Activated T-helper 17 cell treated with anti-CD3 and anti-CD28 coated beads, Interleukin-2, amount 50 U/mL, for 72 hours (primary cell): Measurements from ENCODE around the gene TECRL. TPM values are rescaled to one million over a fixed set of nuclear protein-coding genes. Genes with fewer than 3 reads are reported as not detected.

Experiments used
- ATAC-seq: fragments of 150-1000 bp; cut with Tn5 transposase; replicated peaks from 2 replicates; pipeline ENCODE4 v1.10.0; 2021; ENCODE audit warnings: mild to moderate bottlenecking, moderate library complexity
- H3K27ac Mint-ChIP-seq: one replicate; pipeline ENCODE4 v1.8.0; 2022; ENCODE audit warnings: mixed read lengths
- H3K27me3 Mint-ChIP-seq: one replicate; pipeline ENCODE4 v1.8.0; 2022; ENCODE audit warnings: mixed read lengths
- H3K36me3 Mint-ChIP-seq: one replicate; pipeline ENCODE4 v1.8.0; 2022; ENCODE audit warnings: low read depth, mild to moderate bottlenecking, mixed read lengths
- H3K4me1 Mint-ChIP-seq: one replicate; pipeline ENCODE4 v1.8.0; 2022; ENCODE audit warnings: mixed read lengths
- H3K4me3 Mint-ChIP-seq: one replicate; pipeline ENCODE4 v1.8.0; 2022; ENCODE audit warnings: mild to moderate bottlenecking, mixed read lengths
- H3K9me3 Mint-ChIP-seq: one replicate; pipeline ENCODE4 v1.8.0; 2022; ENCODE audit warnings: mixed read lengths
- total RNA-seq, 2 donors: library from RNA; stranded (reverse); gene quantifications; one replicate each; pipeline ENCODE4 v1.2.3, GENCODE V29; 2022

Gene TECRL
- total RNA-seq, 2 donors from 2014 or later, result not detected

DNA sequence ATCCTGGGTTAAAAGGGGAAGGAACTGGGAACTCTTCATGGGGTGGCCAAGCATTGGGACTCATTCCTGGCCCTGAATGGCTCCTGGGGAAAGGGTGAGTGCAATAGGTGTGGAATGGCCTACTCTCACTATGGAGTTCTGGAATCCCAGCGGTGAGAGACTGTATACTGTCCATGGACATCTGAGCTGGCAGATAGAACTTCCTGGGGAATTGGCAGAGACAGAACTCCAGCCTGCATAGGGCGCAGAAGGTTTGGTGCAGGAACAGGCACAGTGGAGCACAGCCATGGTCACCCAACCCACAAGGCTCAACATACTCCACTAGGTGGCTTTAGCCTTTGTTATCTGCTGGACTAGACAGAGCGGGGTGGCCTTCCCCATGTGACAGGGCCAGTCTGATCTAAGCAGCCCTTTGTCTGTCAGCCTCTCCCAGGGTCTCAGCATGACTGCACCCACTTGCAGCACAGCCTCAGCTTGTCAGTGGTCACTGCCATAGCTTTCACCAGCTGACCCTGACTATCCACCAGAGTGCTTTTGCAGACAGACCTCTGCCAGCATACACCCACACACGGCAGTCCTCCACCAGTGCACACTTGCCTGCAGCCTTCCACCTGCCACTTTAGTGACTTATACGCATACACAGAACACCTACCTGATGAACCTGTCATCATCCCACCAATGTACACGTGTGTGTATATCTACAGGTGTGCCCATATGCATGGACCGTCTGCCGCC, 48.4 kb downstream of the TECRL start:
- Mint-ChIP-seq H3K4me1 (no peaks in the 10 kb centered on the region), H3K27me3 (no peaks in the 10 kb centered on the region), H3K27ac (no peak overlapping the region), H3K36me3 (no peaks in the 10 kb centered on the region), H3K4me3 (no peak overlapping the region), H3K9me3 (peaks cover 3% of the 10 kb centered on the region)
- ATAC-seq, result no peak

DNA sequence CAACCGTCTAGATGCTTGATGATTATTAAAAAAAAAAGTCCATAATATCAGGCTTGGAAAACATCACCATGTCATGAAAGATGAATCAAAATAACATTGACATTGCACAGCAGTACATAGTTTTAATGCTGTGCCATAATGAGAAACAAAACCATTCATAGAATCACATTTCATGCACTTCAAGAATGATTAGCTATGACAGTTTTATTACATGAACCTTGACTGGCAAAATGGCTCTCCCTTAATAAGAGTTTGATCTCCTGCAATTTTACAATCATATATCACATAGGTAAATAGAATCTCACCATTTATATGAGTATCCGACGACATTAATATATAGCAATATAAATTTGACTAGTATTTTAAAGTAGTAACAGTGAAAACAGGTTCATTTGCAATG, 49.8 kb downstream of the TECRL start:
- H3K4me1 Mint-ChIP-seq, result no peaks in the 10 kb centered on the region

DNA sequence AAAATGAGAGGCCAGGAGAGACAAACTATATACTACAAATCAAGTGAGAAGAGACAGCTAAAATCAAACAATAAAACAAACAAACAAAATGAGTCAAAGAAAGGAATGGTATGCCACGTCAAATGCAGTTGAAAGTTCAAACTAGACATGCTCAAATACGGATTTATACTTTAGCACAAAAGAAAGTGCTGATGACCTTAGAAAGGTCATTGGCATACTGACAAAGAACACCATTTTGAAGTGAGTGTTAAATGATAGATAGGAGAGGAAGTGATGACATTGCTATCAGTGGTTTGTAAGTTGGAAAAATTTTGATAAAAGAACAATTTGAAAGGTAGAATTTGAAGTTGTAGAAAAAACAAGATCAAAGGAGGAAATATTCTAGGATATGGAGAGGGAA, 55.3 kb downstream of the TECRL start:
- no peaks in the 10 kb centered on the region for H3K27me3 Mint-ChIP-seq
- no peak overlapping the region for H3K4me3 Mint-ChIP-seq
- H3K27ac Mint-ChIP-seq, result no peak overlapping the region
- H3K4me1 Mint-ChIP-seq, result no peaks in the 10 kb centered on the region
- no peak for ATAC-seq
- peaks cover 8% of the 10 kb centered on the region for H3K9me3 Mint-ChIP-seq
- no peaks in the 10 kb centered on the region for H3K36me3 Mint-ChIP-seq

More for the DNA sequence above, 49.8 kb downstream of the TECRL start:
- no peak for ATAC-seq
- Mint-ChIP-seq H3K27me3 (no peaks in the 10 kb centered on the region), H3K27ac (no peak overlapping the region), H3K9me3 (peaks cover 3% of the 10 kb centered on the region), H3K4me3 (no peak overlapping the region), H3K36me3 (no peaks in the 10 kb centered on the region)

DNA sequence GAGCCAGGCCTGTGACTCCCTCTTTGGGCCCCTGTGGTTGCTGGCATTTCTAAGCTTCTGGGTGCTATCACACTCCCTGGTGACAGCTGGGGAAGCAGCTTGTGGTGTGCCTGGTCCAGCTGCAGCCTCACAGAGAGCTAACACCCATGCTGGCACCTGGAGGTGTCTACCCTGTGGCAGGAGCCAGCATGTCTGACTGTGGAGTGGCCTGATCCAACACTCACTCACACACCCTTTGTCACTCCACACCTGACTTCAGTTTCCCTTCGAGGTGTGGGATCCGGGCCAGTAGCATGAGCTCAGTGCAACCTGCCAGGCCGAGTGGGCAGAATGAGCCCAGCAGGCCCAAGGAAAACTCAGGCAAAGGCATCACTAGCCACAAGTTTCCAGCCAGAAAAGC, 67.5 kb downstream of the TECRL start:
- Mint-ChIP-seq H3K9me3 (peaks cover 8% of the 10 kb centered on the region), H3K4me1 (no peaks in the 10 kb centered on the region)
- ATAC-seq, result no peak

DNA sequence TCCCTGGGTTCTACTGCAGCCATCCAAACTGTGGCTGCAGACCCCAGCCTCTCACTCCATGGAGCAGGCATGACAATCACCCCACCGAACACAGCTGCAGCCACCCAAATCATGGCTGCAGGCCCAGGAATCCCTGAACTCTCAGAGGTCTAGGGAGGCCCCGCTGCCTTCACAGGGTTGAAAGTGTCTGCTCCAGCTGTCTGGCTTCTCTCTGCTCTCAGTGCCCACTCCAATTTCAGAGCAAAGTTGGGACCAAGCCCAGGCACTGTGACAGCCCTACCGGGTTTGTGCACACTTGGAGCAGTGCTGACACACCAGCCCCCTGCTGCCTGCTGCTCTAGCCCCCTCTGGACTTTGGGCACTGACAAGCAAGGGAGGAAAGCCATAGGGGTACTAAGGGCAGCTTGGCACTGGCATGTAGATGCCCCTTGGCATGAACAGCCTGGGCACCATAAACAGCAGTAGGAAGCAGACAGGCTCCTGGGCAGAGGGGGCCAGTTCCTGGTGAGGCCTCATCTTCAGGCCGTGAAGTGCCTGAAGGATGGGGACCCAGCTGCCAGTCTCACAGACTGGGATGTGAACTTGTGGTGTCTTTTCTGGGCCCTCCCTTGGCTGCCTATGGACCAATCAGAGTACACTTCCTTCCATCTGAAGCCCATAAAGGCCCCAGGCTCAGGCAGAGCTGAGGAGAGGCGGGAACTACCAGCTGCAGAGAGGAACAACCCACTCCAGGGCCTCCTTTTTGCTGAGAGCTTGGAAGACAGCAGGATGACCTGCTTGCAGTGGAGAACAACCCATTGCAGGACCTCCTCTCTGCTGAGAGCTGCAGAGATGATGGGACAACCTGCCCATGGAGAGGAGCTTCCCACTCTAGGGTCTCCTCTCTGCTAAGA, 68.8 kb downstream of the TECRL start:
- no peaks in the 10 kb centered on the region for H3K4me1 Mint-ChIP-seq
- H3K27ac Mint-ChIP-seq, result no peak overlapping the region
- no peaks in the 10 kb centered on the region for H3K36me3 Mint-ChIP-seq
- no peaks in the 10 kb centered on the region for H3K27me3 Mint-ChIP-seq
- ATAC-seq, result no peak
- no peak overlapping the region for H3K4me3 Mint-ChIP-seq
- peaks cover 13% of the 10 kb centered on the region for H3K9me3 Mint-ChIP-seq

More for the DNA sequence above, 67.5 kb downstream of the TECRL start:
- H3K36me3 Mint-ChIP-seq, result no peaks in the 10 kb centered on the region
- no peak overlapping the region for H3K27ac Mint-ChIP-seq
- H3K27me3 Mint-ChIP-seq, result no peaks in the 10 kb centered on the region
- H3K4me3 Mint-ChIP-seq, result no peak overlapping the region

DNA sequence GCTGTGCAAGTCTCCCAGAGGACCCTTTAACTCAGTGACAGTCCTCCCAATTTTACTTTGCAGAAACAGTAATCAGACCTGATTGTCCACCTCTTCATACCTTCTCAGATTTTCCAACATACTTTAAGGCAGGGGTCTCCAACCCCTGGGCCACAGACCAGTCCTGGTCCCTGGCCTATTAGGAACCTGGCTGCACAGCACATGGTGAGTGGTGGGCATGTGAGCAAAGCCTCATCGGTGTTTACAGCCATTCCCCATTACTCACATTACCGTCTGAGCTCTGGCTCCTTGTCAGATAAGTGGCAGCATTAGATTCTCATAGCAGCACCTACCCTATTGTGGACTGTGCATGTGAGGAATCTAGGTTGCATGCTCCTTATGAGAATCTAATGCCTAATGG, 74.3 kb downstream of the TECRL start:
- Mint-ChIP-seq H3K36me3 (no peaks in the 10 kb centered on the region), H3K4me3 (no peak overlapping the region), H3K4me1 (no peaks in the 10 kb centered on the region), H3K9me3 (peaks cover 17% of the 10 kb centered on the region), H3K27ac (no peak overlapping the region), H3K27me3 (no peaks in the 10 kb centered on the region)
- no peak for ATAC-seq

DNA sequence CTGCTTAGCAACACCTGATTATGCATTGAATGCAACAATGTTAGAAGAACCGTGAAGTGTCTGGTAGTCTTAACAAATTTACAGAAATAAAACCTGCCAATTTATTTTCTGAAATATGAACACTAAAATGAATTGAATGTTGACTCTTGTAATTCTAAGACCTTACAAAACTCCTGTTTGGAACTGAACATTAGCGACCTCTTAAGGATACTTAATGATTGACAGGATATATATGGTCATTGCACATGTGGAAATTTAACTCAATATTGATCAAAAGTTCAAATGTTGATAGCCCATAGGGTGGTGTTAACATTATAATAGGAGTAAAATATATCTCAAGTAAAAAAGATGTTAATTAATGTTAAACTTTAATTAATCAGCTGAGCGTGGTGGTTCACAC, 79.1 kb downstream of the TECRL start:
- no peak overlapping the region for H3K4me3 Mint-ChIP-seq
- H3K27me3 Mint-ChIP-seq, result no peaks in the 10 kb centered on the region
- H3K9me3 Mint-ChIP-seq, result peaks cover 7% of the 10 kb centered on the region
- no peak overlapping the region for H3K27ac Mint-ChIP-seq
- no peak for ATAC-seq
- no peaks in the 10 kb centered on the region for H3K4me1 Mint-ChIP-seq
- no peaks in the 10 kb centered on the region for H3K36me3 Mint-ChIP-seq

DNA sequence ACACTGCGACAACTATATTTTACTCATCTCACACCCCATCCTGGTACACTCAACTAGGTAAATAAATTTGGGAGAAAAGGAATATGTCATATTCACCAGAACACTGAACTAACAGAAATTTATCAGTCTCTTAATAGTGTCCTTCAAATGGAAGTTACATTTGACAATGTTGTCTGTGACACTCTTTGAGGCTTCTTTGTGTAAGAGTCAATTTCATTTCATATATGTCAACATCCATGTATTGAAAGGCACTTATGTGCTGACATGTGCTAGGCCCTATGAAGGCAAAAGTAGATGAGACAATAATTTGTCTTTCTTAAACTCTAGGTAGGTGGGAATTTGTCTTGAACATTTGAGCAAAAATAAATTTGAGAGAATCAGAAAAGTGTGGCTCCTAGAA, 82.0 kb downstream of the TECRL start:
- Mint-ChIP-seq H3K27me3 (no peaks in the 10 kb centered on the region), H3K4me3 (no peak overlapping the region), H3K4me1 (no peaks in the 10 kb centered on the region), H3K9me3 (peaks cover 12% of the 10 kb centered on the region), H3K27ac (no peak overlapping the region), H3K36me3 (no peaks in the 10 kb centered on the region)
- ATAC-seq, result no peak

DNA sequence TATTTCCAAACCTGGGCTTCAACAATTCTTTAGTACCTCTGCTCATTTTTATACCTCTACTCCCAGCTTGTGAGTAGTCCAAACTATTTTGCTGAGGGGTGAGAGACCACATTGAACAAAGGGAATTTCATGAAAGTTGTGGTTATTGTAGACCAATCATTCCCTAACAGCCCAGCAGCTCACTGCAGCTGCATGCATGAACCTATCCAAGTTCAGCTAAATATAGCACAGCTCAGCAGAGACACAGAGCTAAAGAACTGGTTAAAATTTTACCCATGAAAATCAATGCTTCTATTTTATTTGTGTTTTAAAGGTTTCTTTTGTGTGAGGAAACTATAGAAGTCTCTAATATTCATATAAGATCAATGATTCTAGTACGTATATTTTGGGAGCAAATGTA, 82.7 kb downstream of the TECRL start:
- H3K27me3 Mint-ChIP-seq, result no peaks in the 10 kb centered on the region
- H3K27ac Mint-ChIP-seq, result no peak overlapping the region
- ATAC-seq, result no peak
- H3K4me3 Mint-ChIP-seq, result no peak overlapping the region
- no peaks in the 10 kb centered on the region for H3K36me3 Mint-ChIP-seq
- H3K9me3 Mint-ChIP-seq, result peaks cover 10% of the 10 kb centered on the region
- H3K4me1 Mint-ChIP-seq, result no peaks in the 10 kb centered on the region

DNA sequence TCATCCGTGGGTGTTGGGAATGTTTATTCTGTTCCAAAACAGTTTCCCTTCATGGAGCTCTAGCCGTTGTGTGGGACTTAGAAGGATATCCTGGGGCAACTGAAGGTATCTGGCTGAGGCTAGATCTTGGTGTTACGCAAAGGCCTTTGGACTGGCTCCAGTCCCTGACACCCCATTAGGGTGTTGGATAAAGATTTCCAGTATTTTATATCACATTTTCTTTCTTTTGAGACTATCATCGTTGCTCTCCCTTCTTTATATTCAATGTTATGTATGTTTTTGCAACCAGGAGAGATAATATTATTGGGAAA, 103.0 kb downstream of the TECRL start:
- Mint-ChIP-seq H3K4me3 (no peak overlapping the region), H3K9me3 (peaks cover 13% of the 10 kb centered on the region), H3K36me3 (no peaks in the 10 kb centered on the region), H3K4me1 (no peaks in the 10 kb centered on the region), H3K27me3 (no peaks in the 10 kb centered on the region), H3K27ac (no peak overlapping the region)
- ATAC-seq, result no peak

DNA sequence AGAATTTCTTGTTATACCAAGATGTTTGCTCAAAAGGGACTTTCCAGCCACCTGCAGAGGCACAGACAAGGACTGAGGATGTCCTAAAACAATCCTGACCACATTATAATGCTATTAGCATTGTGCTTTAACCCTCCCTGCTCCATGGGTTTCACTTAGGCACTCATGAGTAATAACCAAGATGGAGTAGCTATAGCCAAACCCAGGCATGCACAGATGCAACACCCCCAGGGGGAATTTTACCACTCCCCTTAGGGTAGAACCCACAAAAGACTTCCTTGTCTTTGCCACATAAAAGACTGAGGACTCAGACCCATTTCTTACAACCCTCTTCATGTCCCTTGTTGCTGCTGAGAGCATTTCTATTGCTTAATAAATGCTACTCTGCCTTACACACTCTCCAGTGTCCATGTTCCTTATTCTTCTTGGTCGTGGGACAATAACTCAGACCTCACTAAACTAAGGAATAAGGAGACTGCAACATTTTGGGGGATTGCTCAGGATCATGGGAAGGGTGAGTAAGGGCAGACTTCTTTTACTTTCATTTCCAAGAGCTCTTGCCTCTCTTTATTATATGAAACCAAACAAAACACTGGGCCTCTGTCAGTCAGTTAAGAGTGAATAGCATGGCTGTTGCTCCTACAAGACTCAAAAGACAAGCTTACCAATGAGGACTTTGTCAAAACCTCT, 103.5 kb downstream of the TECRL start:
- no peak for ATAC-seq
- H3K4me3 Mint-ChIP-seq, result no peak overlapping the region
- H3K27ac Mint-ChIP-seq, result no peak overlapping the region
- H3K27me3 Mint-ChIP-seq, result no peaks in the 10 kb centered on the region
- H3K9me3 Mint-ChIP-seq, result peaks cover 13% of the 10 kb centered on the region
- H3K36me3 Mint-ChIP-seq, result no peaks in the 10 kb centered on the region
- no peaks in the 10 kb centered on the region for H3K4me1 Mint-ChIP-seq

DNA sequence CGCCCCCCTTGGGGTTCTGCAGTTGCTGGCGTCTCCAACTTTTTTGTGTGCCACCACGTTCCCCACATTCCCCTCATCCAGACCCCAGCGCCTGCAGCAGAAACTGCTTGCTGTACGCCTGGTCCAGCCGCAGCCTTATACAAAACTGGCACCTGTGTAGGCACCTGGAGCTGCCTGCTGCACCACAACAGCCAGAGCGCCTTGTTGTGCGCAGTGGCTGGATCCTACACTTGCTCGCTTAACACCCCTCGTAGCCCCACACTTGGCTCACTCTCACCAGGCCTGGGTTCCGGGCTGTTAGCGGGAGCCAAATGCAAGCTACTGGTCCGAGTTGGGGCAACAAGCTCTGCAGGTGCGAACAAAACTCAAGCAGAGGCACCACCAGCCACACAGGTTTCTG, 136.8 kb downstream of the TECRL start:
- Mint-ChIP-seq H3K27me3 (no peaks in the 10 kb centered on the region), H3K4me3 (no peak overlapping the region), H3K4me1 (no peaks in the 10 kb centered on the region), H3K36me3 (no peaks in the 10 kb centered on the region), H3K27ac (no peak overlapping the region), H3K9me3 (peaks cover 3% of the 10 kb centered on the region)
- ATAC-seq, result no peak

DNA sequence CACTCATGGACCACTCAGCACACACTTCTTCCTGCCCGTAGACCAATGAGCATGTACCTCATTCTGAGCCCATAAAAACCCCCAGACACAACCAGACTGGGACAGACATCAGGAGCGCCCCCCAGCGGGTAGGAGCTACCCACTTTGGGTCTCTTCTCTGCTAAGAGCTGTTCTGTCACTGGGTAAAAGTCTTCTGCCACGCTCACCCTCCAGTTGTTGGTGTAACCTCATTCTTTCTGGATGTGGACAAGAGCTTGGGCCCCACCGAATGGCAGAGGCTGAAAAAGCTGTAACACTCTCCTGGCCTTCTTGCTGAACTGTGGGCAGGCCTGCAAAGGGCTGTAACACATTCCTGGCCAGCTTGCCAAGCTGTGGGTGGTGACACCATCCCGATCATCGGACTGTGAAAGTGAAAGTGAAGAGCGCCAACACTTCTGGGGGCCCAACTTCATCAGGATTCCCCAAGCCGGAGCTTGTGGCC, 137.6 kb downstream of the TECRL start:
- no peaks in the 10 kb centered on the region for H3K4me1 Mint-ChIP-seq
- no peak overlapping the region for H3K27ac Mint-ChIP-seq
- H3K9me3 Mint-ChIP-seq, result peaks cover 3% of the 10 kb centered on the region
- H3K36me3 Mint-ChIP-seq, result no peaks in the 10 kb centered on the region
- ATAC-seq, result no peak
- H3K27me3 Mint-ChIP-seq, result no peaks in the 10 kb centered on the region
- H3K4me3 Mint-ChIP-seq, result no peak overlapping the region

DNA sequence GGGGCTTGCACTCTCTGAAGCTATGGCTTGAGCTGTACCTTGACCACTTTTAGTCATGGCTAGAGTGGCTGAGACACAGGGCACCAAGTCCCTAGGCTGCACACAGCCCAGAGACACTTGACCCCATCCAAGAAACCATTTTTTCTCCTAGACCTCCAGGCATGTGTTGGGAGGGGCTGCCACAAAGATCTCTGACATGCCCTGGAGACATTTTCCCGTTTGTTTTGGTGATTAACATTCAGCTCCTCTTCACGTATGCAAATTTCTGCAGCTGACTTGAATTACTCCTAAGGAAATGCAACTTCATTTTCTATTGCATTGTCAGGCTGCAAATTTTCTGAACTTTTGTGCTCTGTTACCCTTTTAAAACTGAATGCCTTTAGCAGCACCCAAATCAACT, 142.6 kb downstream of the TECRL start:
- H3K4me3 Mint-ChIP-seq, result no peak overlapping the region
- H3K36me3 Mint-ChIP-seq, result no peaks in the 10 kb centered on the region
- no peak for ATAC-seq
- no peaks in the 10 kb centered on the region for H3K27me3 Mint-ChIP-seq
- H3K9me3 Mint-ChIP-seq, result no peaks in the 10 kb centered on the region
- no peak overlapping the region for H3K27ac Mint-ChIP-seq
- H3K4me1 Mint-ChIP-seq, result no peaks in the 10 kb centered on the region

DNA sequence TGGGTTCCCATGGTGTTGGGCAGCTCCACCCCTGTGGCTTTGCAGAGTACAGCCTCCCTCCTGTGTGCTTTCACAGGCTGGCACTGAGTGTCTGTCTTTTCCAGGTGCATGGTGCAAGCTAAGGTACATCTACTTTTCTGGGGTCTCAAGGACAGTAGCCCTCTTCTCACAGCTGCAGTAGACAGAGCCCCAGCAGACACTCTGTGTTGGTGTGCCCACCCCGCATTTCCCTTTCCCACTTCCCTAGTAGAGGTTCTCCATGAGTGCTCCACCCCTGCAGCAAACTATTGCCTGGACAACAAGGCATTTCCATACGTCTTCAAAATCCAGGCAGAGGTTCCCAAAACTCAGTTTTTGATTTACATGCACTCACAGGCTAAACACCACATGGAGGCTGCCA, 143.0 kb downstream of the TECRL start:
- H3K4me1 Mint-ChIP-seq, result no peaks in the 10 kb centered on the region
- H3K4me3 Mint-ChIP-seq, result no peak overlapping the region
- H3K9me3 Mint-ChIP-seq, result no peaks in the 10 kb centered on the region
- H3K27ac Mint-ChIP-seq, result no peak overlapping the region
- no peaks in the 10 kb centered on the region for H3K27me3 Mint-ChIP-seq
- no peaks in the 10 kb centered on the region for H3K36me3 Mint-ChIP-seq
- ATAC-seq, result no peak
